ENCODE measurements around the gene MICU1. TPM values are rescaled to one million over a fixed set of nuclear protein-coding genes. Genes with fewer than 3 reads are reported as not detected.

Gene MICU1
- total RNA-seq, 3 donors from 2014 or later (not counting 1 experiment from before 2014, with no cell fraction given) = 27.9 to 30.9 (median 29.4) TPM

GRCh38 chr10:72654720-72655119, 28.8 kb upstream of the MICU1 start:
- no peaks in the 10 kb centered on the region for H3K36me3 Mint-ChIP-seq
- H3K4me1 Mint-ChIP-seq = no peaks in the 10 kb centered on the region
- H3K27me3 Mint-ChIP-seq (ENCODE audit: low read depth in 2 of 2) = no peaks in the 10 kb centered on the region
- Histone ChIP-seq H3K36me3 (ENCODE audit: control insufficient read depth, insufficient read depth, low read length) (no peaks in the 10 kb centered on the region), H3K4me1 (ENCODE audit: control insufficient read depth, insufficient read depth, low read length) (no peaks in the 10 kb centered on the region), H3K9me3 (ENCODE audit: control insufficient read depth, insufficient read depth, low read length) (no peaks in the 10 kb centered on the region), H3K27me3 (ENCODE audit: control insufficient read depth, insufficient read depth, low read length) (no peaks in the 10 kb centered on the region), H3K27ac (ENCODE audit: low read length) (no peak overlapping the region), H3K4me3 (ENCODE audit: low read length) (no peak overlapping the region)
- intact Hi-C loops (cut with micrococcal nuclease) = no loop called here
- no peaks in the 10 kb centered on the region for H3K9me3 Mint-ChIP-seq
- ATAC-seq (no peak), DNase-seq (no peak)
- WGBS (ENCODE audit: insufficient coverage) = 52% methylated on average over 3 of the region's 3 CpGs
- no peak for TF ChIP-seq CTCF (IDR thresholded peaks at IDR 0.05)
- no peak overlapping the region for H3K27ac Mint-ChIP-seq
- H3K4me3 Mint-ChIP-seq = no peak overlapping the region

GRCh38 chr10:72653383-72654096, 27.7 kb upstream of the MICU1 start:
- H3K27me3 Mint-ChIP-seq (ENCODE audit: low read depth in 2 of 2) = no peaks in the 10 kb centered on the region

GRCh38 chr10:72649291-72649690, 23.4 kb upstream of the MICU1 start:
- H3K27ac Mint-ChIP-seq = no peak overlapping the region
- WGBS (ENCODE audit: insufficient coverage) = 62% methylated on average over 3 of the region's 5 CpGs
- no peaks in the 10 kb centered on the region for H3K27me3 ChIP-seq (ENCODE audit: control insufficient read depth, insufficient read depth, low read length)

More at GRCh38 chr10:72653383-72654096, 27.7 kb upstream of the MICU1 start:
- Histone ChIP-seq H3K36me3 (ENCODE audit: control insufficient read depth, insufficient read depth, low read length) (no peaks in the 10 kb centered on the region), H3K9me3 (ENCODE audit: control insufficient read depth, insufficient read depth, low read length) (no peaks in the 10 kb centered on the region), H3K27me3 (ENCODE audit: control insufficient read depth, insufficient read depth, low read length) (no peaks in the 10 kb centered on the region), H3K4me3 (ENCODE audit: low read length) (no peak overlapping the region), H3K27ac (ENCODE audit: low read length) (no peak overlapping the region), H3K4me1 (ENCODE audit: control insufficient read depth, insufficient read depth, low read length) (no peaks in the 10 kb centered on the region)
- 90% methylated on average over 5 of the region's 6 CpGs for WGBS (ENCODE audit: insufficient coverage)
- TF ChIP-seq CTCF (IDR thresholded peaks at IDR 0.05) = no peak
- H3K9me3 Mint-ChIP-seq = no peaks in the 10 kb centered on the region
- no peaks in the 10 kb centered on the region for H3K4me1 Mint-ChIP-seq
- intact Hi-C loops (cut with micrococcal nuclease) = no loop called here
- H3K27ac Mint-ChIP-seq = no peak overlapping the region
- no peak for ATAC-seq
- H3K4me3 Mint-ChIP-seq = no peak overlapping the region
- H3K36me3 Mint-ChIP-seq = no peaks in the 10 kb centered on the region
- DNase-seq = no peak

More at GRCh38 chr10:72649291-72649690, 23.4 kb upstream of the MICU1 start:
- H3K27me3 Mint-ChIP-seq (ENCODE audit: low read depth in 2 of 2) = no peaks in the 10 kb centered on the region
- H3K9me3 Mint-ChIP-seq = no peaks in the 10 kb centered on the region
- DNase-seq (no peak), ATAC-seq (no peak)
- no peaks in the 10 kb centered on the region for H3K4me1 Mint-ChIP-seq
- H3K36me3 Mint-ChIP-seq = no peaks in the 10 kb centered on the region
- no peaks in the 10 kb centered on the region for H3K4me1 ChIP-seq (ENCODE audit: control insufficient read depth, insufficient read depth, low read length)
- no peaks in the 10 kb centered on the region for H3K9me3 ChIP-seq (ENCODE audit: control insufficient read depth, insufficient read depth, low read length)
- no peak for TF ChIP-seq CTCF (IDR thresholded peaks at IDR 0.05)
- H3K36me3 ChIP-seq (ENCODE audit: control insufficient read depth, insufficient read depth, low read length) = no peaks in the 10 kb centered on the region
- intact Hi-C loops (cut with micrococcal nuclease) = no loop called here
- no peak overlapping the region for H3K4me3 Mint-ChIP-seq
- H3K27ac ChIP-seq (ENCODE audit: low read length) = no peak overlapping the region
- H3K4me3 ChIP-seq (ENCODE audit: low read length) = no peak overlapping the region

Measured in natural killer cell (primary cell).